Measurements from ENCODE around the gene CDK6. TPM values are rescaled to one million over a fixed set of nuclear protein-coding genes. Genes with fewer than 3 reads are reported as not detected.

CDK6 gene
- total and polyA plus RNA-seq, 9 of the 15 experiments (the other 6 are each of a cell fraction or from before 2014, with no cell fraction given), result 7.6 to 109 (median 44.4) TPM

DNA sequence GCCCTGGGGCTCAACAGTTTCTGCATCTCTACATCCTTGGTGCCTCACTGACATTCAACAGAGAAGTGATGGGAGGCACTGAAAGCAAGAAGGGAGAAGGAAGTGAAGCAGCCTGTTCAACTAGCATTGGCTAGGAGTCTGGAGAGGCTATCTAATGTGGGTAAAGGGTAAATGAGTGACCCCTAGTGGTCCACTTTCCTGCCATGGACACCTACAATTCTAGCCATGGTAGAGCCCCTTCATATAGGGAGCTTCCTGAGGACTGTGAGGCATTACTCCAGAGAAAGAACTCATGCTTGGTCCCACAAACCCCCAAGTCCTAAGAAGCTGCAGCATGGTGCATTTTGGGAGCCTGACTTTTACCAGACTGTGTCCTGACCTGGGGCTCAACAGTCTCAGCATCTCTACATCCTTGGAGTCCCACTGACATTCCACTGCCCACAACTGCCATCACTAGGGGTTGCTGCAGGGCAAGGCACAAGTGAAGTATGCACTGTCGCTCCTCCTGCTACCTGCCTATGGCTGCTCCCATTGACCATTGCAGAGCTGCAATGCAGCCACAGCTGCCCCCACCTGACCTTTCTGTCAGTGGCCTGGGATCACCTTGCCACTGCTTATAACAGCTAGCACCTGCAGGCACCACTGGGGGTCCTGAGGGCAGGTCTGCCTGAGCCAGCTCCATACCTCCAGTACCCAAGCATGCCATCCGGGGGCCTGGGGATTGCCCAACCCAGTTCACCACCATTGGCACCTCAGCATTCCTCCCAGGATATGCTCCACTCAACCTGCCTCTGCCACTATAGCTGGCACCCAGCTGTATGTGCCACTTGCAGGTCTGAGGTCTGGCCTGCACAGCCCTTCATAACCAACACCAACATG, 44.1 kb upstream of the CDK6 start (continued):
- TF ChIP-seq, protein P1, sequence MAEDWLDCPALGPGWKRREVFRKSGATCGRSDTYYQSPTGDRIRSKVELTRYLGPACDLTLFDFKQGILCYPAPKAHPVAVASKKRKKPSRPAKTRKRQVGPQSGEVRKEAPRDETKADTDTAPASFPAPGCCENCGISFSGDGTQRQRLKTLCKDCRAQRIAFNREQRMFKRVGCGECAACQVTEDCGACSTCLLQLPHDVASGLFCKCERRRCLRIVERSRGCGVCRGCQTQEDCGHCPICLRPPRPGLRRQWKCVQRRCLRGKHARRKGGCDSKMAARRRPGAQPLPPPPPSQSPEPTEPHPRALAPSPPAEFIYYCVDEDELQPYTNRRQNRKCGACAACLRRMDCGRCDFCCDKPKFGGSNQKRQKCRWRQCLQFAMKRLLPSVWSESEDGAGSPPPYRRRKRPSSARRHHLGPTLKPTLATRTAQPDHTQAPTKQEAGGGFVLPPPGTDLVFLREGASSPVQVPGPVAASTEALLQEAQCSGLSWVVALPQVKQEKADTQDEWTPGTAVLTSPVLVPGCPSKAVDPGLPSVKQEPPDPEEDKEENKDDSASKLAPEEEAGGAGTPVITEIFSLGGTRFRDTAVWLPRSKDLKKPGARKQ (CRISPR knock-in tag; IDR thresholded peaks at IDR 0.05), result no peak
- TF ChIP-seq YBX1 (IDR thresholded peaks at IDR 0.05), result no peak
- TF ChIP-seq GATA2 (CRISPR knock-in tag; IDR thresholded peaks at IDR 0.05), result no peak
- TF ChIP-seq ZNF77 (CRISPR knock-in tag; IDR thresholded peaks at IDR 0.05), result no peak
- TF ChIP-seq, protein P2, sequence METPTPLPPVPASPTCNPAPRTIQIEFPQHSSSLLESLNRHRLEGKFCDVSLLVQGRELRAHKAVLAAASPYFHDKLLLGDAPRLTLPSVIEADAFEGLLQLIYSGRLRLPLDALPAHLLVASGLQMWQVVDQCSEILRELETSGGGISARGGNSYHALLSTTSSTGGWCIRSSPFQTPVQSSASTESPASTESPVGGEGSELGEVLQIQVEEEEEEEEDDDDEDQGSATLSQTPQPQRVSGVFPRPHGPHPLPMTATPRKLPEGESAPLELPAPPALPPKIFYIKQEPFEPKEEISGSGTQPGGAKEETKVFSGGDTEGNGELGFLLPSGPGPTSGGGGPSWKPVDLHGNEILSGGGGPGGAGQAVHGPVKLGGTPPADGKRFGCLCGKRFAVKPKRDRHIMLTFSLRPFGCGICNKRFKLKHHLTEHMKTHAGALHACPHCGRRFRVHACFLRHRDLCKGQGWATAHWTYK (CRISPR knock-in tag; IDR thresholded peaks at IDR 0.05), result no peak
- no peak for TF ChIP-seq ADNP (tag; IDR thresholded peaks at IDR 0.05)
- TF ChIP-seq CCAR2 (IDR thresholded peaks at IDR 0.05; ENCODE audit: low read depth, low read length), result no peak
- TF ChIP-seq JUND (IDR thresholded peaks at IDR 0.05; ENCODE audit: borderline replicate concordance, low read depth, low read length), result no peak
- TF ChIP-seq JUND (tag; IDR thresholded peaks at IDR 0.05; ENCODE audit: borderline replicate concordance, low read depth, low read length), result peak; percentile 9; the same call in 1 of the 3 replicates
- no peak for TF ChIP-seq POLR2AphosphoS5 (IDR thresholded peaks at IDR 0.05; ENCODE audit: control insufficient read depth, insufficient read depth, low read depth, low read length)
- TF ChIP-seq, protein P3, sequence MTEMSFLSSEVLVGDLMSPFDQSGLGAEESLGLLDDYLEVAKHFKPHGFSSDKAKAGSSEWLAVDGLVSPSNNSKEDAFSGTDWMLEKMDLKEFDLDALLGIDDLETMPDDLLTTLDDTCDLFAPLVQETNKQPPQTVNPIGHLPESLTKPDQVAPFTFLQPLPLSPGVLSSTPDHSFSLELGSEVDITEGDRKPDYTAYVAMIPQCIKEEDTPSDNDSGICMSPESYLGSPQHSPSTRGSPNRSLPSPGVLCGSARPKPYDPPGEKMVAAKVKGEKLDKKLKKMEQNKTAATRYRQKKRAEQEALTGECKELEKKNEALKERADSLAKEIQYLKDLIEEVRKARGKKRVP (CRISPR knock-in tag; IDR thresholded peaks at IDR 0.05), result no peak
- TF ChIP-seq SMAD4 (CRISPR knock-in tag; conservative IDR thresholded peaks at IDR 0.05), result no peak
- TF ChIP-seq CREM (IDR thresholded peaks at IDR 0.05; ENCODE audit: low read depth), result 0 out of 2 replicates have a peak, but pooled peaks have one; percentile 1
- peak; percentile 31 to 81; a peak in 3 of 4 replicates for TF ChIP-seq RAD21 (CRISPR knock-in tag; conservative IDR thresholded peaks at IDR 0.05 in 1 of 2, IDR thresholded peaks at IDR 0.05 in 1 of 2)
- no peak for TF ChIP-seq KDM4B (IDR thresholded peaks at IDR 0.05; ENCODE audit: borderline replicate concordance in 2 of 2, low read depth in 1 of 2)

All from K562 (cell line).